ENCODE results near the gene CFAP68. TPM values are rescaled to one million over a fixed set of nuclear protein-coding genes. Genes with fewer than 3 reads are reported as not detected.
A peak's percentile ranks its signal among the peaks of the same experiment; 100 is the strongest.

CFAP68 gene, protein sequence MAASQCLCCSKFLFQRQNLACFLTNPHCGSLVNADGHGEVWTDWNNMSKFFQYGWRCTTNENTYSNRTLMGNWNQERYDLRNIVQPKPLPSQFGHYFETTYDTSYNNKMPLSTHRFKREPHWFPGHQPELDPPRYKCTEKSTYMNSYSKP
- 10 to 100 TPM in 3 of 4 donors, not detected in 1; 11.9 to 22.6 (median 16.0) TPM for total RNA-seq

- Histone ChIP-seq H3K27ac (peak within 1 kb of the TSS; percentile 89 to 97 (median 94)), H3K9me3 (no peaks in the 10 kb centered on the region), H3K4me3 (peak within 1 kb of the TSS; percentile 60 to 77 (median 68)), H3K27me3 (no peaks in the 10 kb centered on the region), H3K4me1 (peaks cover 0 to 4% (median 2%) of the 10 kb centered on the region in 4 donors), H3K36me3 (no peaks in the 10 kb centered on the region)
- peak; percentile 95 to 98 (median 97) for DNase-seq
- TF ChIP-seq POLR2A (IDR thresholded peaks at IDR 0.05) = peak; percentile 20 to 42
- TF ChIP-seq, protein P1, sequence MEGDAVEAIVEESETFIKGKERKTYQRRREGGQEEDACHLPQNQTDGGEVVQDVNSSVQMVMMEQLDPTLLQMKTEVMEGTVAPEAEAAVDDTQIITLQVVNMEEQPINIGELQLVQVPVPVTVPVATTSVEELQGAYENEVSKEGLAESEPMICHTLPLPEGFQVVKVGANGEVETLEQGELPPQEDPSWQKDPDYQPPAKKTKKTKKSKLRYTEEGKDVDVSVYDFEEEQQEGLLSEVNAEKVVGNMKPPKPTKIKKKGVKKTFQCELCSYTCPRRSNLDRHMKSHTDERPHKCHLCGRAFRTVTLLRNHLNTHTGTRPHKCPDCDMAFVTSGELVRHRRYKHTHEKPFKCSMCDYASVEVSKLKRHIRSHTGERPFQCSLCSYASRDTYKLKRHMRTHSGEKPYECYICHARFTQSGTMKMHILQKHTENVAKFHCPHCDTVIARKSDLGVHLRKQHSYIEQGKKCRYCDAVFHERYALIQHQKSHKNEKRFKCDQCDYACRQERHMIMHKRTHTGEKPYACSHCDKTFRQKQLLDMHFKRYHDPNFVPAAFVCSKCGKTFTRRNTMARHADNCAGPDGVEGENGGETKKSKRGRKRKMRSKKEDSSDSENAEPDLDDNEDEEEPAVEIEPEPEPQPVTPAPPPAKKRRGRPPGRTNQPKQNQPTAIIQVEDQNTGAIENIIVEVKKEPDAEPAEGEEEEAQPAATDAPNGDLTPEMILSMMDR (IDR thresholded peaks at IDR 0.05) = peak; percentile 94 to 99 (median 97)
Measured at GRCh38 chr11:111878849-111879636, at the start of gene CFAP68, which contains the start of gene FDXACB1. Gene CFAP68 (plus strand): TSS chr11:111879541. CDS start chr11:111879561, 20 bp downstream. Gene FDXACB1 (minus strand): TSS chr11:111879165. CDS start chr11:111879132, 33 bp downstream.

GRCh38 chr11:111833524-111833923 lies 45.8 kb upstream of the CFAP68 start:
- H3K27me3 ChIP-seq = no peaks in the 10 kb centered on the region
- H3K9me3 ChIP-seq = no peaks in the 10 kb centered on the region
- no peak overlapping the region for H3K4me3 ChIP-seq
- H3K27ac ChIP-seq = no peak overlapping the region
- TF ChIP-seq, protein P1 (IDR thresholded peaks at IDR 0.05) = no peak
- no peak for TF ChIP-seq POLR2A (IDR thresholded peaks at IDR 0.05)
- peaks cover 0 to 29% (median 0%) of the 10 kb centered on the region in 3 donors for H3K36me3 ChIP-seq
- no peak for DNase-seq
- H3K4me1 ChIP-seq = no peaks in the 10 kb centered on the region

DNA sequence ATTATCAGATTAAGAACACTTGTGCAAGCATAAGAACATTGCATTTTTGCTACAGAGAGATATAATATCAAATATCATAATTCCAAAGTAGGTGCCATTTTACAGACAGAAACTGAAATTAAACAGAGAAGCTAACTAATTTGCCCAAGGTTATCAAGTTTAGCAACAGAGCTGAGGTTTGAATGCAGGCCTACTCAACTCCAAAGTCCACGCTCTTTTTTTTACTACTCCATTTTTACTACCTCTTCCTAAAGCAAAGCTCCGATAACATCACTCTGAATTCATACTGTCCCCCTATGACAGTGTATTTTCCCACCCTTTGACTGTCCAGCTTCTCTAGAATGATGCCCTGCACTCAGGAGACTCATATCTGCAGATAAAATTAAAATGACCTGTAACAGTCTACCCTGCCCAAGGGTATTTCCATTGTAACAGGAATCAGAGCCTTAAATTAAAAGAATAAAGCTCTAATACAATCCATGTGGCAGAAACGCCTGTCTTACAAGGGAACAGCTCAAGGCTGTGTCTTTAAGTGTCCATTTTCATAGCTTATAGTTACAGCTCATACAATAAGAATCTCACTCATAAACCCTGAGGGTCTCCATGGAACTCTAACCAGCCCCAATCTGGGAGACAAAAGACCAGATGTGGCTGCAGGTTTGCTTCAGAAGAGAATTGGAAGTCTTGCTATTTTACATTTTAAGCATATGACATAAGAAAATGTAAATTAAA lies 44.7 kb upstream of the CFAP68 start:
- TF ChIP-seq, protein P1 (IDR thresholded peaks at IDR 0.05) = no peak
- TF ChIP-seq POLR2A (IDR thresholded peaks at IDR 0.05) = no peak
- H3K4me1 ChIP-seq = no peaks in the 10 kb centered on the region
- peaks cover 0 to 29% (median 0%) of the 10 kb centered on the region in 3 donors for H3K36me3 ChIP-seq
- H3K9me3 ChIP-seq = no peaks in the 10 kb centered on the region
- no peak overlapping the region for H3K4me3 ChIP-seq
- no peak overlapping the region for H3K27ac ChIP-seq
- DNase-seq = no peak
- no peaks in the 10 kb centered on the region for H3K27me3 ChIP-seq

DNA sequence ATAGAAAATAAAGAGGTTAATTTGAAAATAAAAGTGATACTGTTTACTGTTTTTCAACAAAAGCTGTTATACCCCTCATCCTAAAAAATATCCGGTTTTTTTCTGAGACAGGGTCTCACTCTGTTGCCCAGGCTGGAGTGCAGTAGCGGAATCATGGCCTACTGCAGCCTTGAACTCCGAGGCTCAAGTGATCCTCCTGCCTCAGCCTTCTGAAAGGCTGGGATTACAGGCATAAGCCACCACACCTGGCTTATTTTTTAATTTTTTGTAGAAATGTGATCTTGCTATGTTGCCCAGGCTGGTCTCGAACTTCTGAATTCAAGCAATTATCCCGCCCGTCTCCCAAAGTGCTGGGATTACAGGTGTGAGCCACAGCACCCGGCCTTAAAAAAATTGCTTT lies 43.7 kb upstream of the CFAP68 start:
- Histone ChIP-seq H3K4me1 (no peaks in the 10 kb centered on the region), H3K27ac (no peak overlapping the region)

GRCh38 chr11:111836162-111836561 lies 43.2 kb upstream of the CFAP68 start:
- no peak overlapping the region for H3K27ac ChIP-seq
- H3K4me1 ChIP-seq = no peaks in the 10 kb centered on the region
- TF ChIP-seq, protein P1 (IDR thresholded peaks at IDR 0.05) = no peak
- no peak for TF ChIP-seq POLR2A (IDR thresholded peaks at IDR 0.05)
- DNase-seq = no peak
- H3K9me3 ChIP-seq = no peaks in the 10 kb centered on the region
- H3K36me3 ChIP-seq = peaks cover 0 to 26% (median 0%) of the 10 kb centered on the region in 3 donors
- H3K27me3 ChIP-seq = no peaks in the 10 kb centered on the region
- no peak overlapping the region for H3K4me3 ChIP-seq

More for the DNA sequence above, 43.7 kb upstream of the CFAP68 start:
- TF ChIP-seq POLR2A (IDR thresholded peaks at IDR 0.05) = no peak
- TF ChIP-seq, protein P1 (IDR thresholded peaks at IDR 0.05) = no peak
- Histone ChIP-seq H3K9me3 (no peaks in the 10 kb centered on the region), H3K27me3 (no peaks in the 10 kb centered on the region), H3K36me3 (peaks cover 0 to 29% (median 0%) of the 10 kb centered on the region in 3 donors), H3K4me3 (no peak overlapping the region)
- DNase-seq = no peak
